Endodermal cell (in vitro differentiated cells): ENCODE results near the gene UTP18. TPM values are rescaled to one million over a fixed set of nuclear protein-coding genes. Genes with fewer than 3 reads are reported as not detected.
A peak's percentile ranks its signal among the peaks of the same experiment; 100 is the strongest.

ENCODE experiments used
- DNase-seq: peaks from one replicate; pipeline ENCODE4 v3.0.0-alpha.2; 2017
- H3K27ac ChIP-seq: 2 replicates; pipeline ENCODE4 v1.5.1; 2013; ENCODE audit warnings: mild to moderate bottlenecking, low read depth, low read length, moderate library complexity
- H3K27me3 ChIP-seq: 2 replicates; pipeline ENCODE4 v1.6.1; 2013; ENCODE audit warnings: mild to moderate bottlenecking, low read length, moderate library complexity; ENCODE audit not compliant: insufficient read depth, control insufficient read depth, poor library complexity, severe bottlenecking
- H3K36me3 ChIP-seq: 2 replicates; pipeline ENCODE4 v1.7.0; 2013; ENCODE audit warnings: mild to moderate bottlenecking, low read length, moderate library complexity; ENCODE audit not compliant: control insufficient read depth, insufficient read depth
- H3K4me1 ChIP-seq: one replicate; pipeline ENCODE4 v1.7.0; 2013; ENCODE audit warnings: low read length; ENCODE audit not compliant: control insufficient read depth, insufficient read depth
- H3K4me3 ChIP-seq: 2 replicates; pipeline ENCODE4 v1.5.1; 2013; ENCODE audit warnings: mild to moderate bottlenecking, low read length, moderate library complexity
- H3K9ac ChIP-seq: 2 replicates; pipeline ENCODE4 v1.6.1; 2013; ENCODE audit warnings: mild to moderate bottlenecking, low read length, moderate library complexity; ENCODE audit not compliant: poor library complexity, severe bottlenecking; ENCODE audit errors: extremely low read depth
- H3K9me3 ChIP-seq: 2 replicates; pipeline ENCODE4 v1.6.1; 2013; ENCODE audit warnings: mild to moderate bottlenecking, low read length, moderate library complexity; ENCODE audit not compliant: control insufficient read depth
- H3K27ac Mint-ChIP-seq: 2 replicates; pipeline ENCODE4 v1.8.0; 2020; ENCODE audit warnings: mixed read lengths
- H3K27me3 Mint-ChIP-seq: 2 replicates; pipeline ENCODE4 v1.8.0; 2021; ENCODE audit warnings: mild to moderate bottlenecking, mixed read lengths; ENCODE audit not compliant: insufficient read depth
- H3K36me3 Mint-ChIP-seq: 2 replicates; pipeline ENCODE4 v1.8.0; 2020; ENCODE audit warnings: low read depth, mixed read lengths
- H3K4me1 Mint-ChIP-seq: 2 replicates; pipeline ENCODE4 v1.8.0; 2020; ENCODE audit warnings: mixed read lengths
- H3K4me3 Mint-ChIP-seq: 2 replicates; pipeline ENCODE4 v1.8.0; 2020; ENCODE audit warnings: mild to moderate bottlenecking, moderate library complexity, mixed read lengths
- H3K9me3 Mint-ChIP-seq: 2 replicates; pipeline ENCODE4 v1.8.0; 2020; ENCODE audit warnings: mild to moderate bottlenecking, mixed read lengths
- CTCF ChIP-seq: fragments of 200-600 bp; sonication (generic); conservative IDR thresholded peaks from 2 replicates; pipeline ENCODE4 v1.5.0; 2021; ENCODE audit warnings: antibody characterized with exemption, mild to moderate bottlenecking
- WGBS, 2 experiments: methylation state at CpG; one replicate each; pipeline versions ENCODE4 v1.1.5 to v1.1.7; 2013; ENCODE audit warnings: missing lambda C conversion rate in 2 of 2, mixed read lengths in 1 of 2; ENCODE audit not compliant: insufficient coverage in 1 of 2, insufficient read length in 1 of 2; 5-methylcytosine and 5-hydroxymethylcytosine counted together
- total RNA-seq, 2 donors: library from RNA; stranded (reverse); fragmentation: NEBNext Ultra II Directional in 1 of 2; extraction: Animal tissue kit (Norgen Biotek cat#: 25700) in 1 of 2; gene quantifications; 2 replicates in 1 of 2; 3 replicates in 1 of 2; pipeline ENCODE4 v1.2.1, GENCODE V29; 2021

The UTP18 gene
- total RNA-seq, 2 donors from 2014 or later, result 52.3 to 68.7 TPM

GRCh38 chr17:51231999-51232398 lies 28.3 kb upstream of the UTP18 start:
- DNase-seq, result no peak
- H3K27me3 Mint-ChIP-seq, result no peaks in the 10 kb centered on the region
- no peak overlapping the region for H3K27ac ChIP-seq
- H3K9me3 ChIP-seq, result no peaks in the 10 kb centered on the region
- H3K27me3 ChIP-seq, result no peaks in the 10 kb centered on the region
- no peak for TF ChIP-seq CTCF
- peaks cover 25% of the 10 kb centered on the region for H3K36me3 Mint-ChIP-seq
- peaks cover 13% of the 10 kb centered on the region for H3K4me1 Mint-ChIP-seq
- no peaks in the 10 kb centered on the region for H3K9me3 Mint-ChIP-seq
- no peaks in the 10 kb centered on the region for H3K4me1 ChIP-seq
- H3K9ac ChIP-seq, result no peak overlapping the region
- no peak overlapping the region for H3K4me3 Mint-ChIP-seq
- H3K27ac Mint-ChIP-seq, result peak overlapping the region; percentile 65
- H3K36me3 ChIP-seq, result peaks cover 8% of the 10 kb centered on the region
- 92 to 96% methylated on average over 2 to 4 of the region's 4 CpGs for WGBS, 2 experiments
- H3K4me3 ChIP-seq, result no peak overlapping the region

- H3K27ac Mint-ChIP-seq, result no peak overlapping the region
- no peak overlapping the region for H3K4me3 ChIP-seq
- no peaks in the 10 kb centered on the region for H3K27me3 ChIP-seq
- H3K27me3 Mint-ChIP-seq, result no peaks in the 10 kb centered on the region
- peaks cover 13% of the 10 kb centered on the region for H3K4me1 Mint-ChIP-seq
- WGBS, 2 experiments, result 91 to 93% methylated on average over 3 to 5 of the region's 6 CpGs
- H3K27ac ChIP-seq, result no peak overlapping the region
- H3K9ac ChIP-seq, result no peak overlapping the region
- no peak for DNase-seq
- peaks cover 20% of the 10 kb centered on the region for H3K36me3 Mint-ChIP-seq
- no peak for TF ChIP-seq CTCF
- peaks cover 15% of the 10 kb centered on the region for H3K36me3 ChIP-seq
- no peaks in the 10 kb centered on the region for H3K9me3 Mint-ChIP-seq
- no peaks in the 10 kb centered on the region for H3K9me3 ChIP-seq
- H3K4me1 ChIP-seq, result no peaks in the 10 kb centered on the region
- no peak overlapping the region for H3K4me3 Mint-ChIP-seq
These were observed 26.2 kb upstream of the UTP18 start for GRCh38 chr17:51234162-51234561.

GRCh38 chr17:51238255-51238887 lies 22.0 kb upstream of the UTP18 start:
- H3K4me3 Mint-ChIP-seq, result no peak overlapping the region
- H3K4me1 Mint-ChIP-seq, result peaks cover under 1% of the 10 kb centered on the region
- 90 to 98% methylated on average over 3 to 6 of the region's 6 CpGs for WGBS, 2 experiments
- no peaks in the 10 kb centered on the region for H3K9me3 Mint-ChIP-seq
- H3K27me3 Mint-ChIP-seq, result no peaks in the 10 kb centered on the region
- peaks cover 14% of the 10 kb centered on the region for H3K36me3 Mint-ChIP-seq
- H3K9ac ChIP-seq, result no peak overlapping the region
- H3K4me1 ChIP-seq, result no peaks in the 10 kb centered on the region
- H3K4me3 ChIP-seq, result no peak overlapping the region
- no peak overlapping the region for H3K27ac Mint-ChIP-seq
- no peak for DNase-seq
- H3K27me3 ChIP-seq, result no peaks in the 10 kb centered on the region
- H3K27ac ChIP-seq, result no peak overlapping the region
- TF ChIP-seq CTCF, result no peak
- H3K36me3 ChIP-seq, result peaks cover 15% of the 10 kb centered on the region
- H3K9me3 ChIP-seq, result no peaks in the 10 kb centered on the region
